NCI-H1436 (cell line): Measurements from ENCODE around the gene GGN.
"Not testable (repeated sequence)": the region's sequence is repeated elsewhere in the genome, so short reads cannot be mapped to it uniquely, and the experiment has no call there.

Source experiments
- DNase-seq: peaks from one replicate; lab custom pipeline; 2025; lab: John Stamatoyannopoulos, UW

GGN gene

DNA sequence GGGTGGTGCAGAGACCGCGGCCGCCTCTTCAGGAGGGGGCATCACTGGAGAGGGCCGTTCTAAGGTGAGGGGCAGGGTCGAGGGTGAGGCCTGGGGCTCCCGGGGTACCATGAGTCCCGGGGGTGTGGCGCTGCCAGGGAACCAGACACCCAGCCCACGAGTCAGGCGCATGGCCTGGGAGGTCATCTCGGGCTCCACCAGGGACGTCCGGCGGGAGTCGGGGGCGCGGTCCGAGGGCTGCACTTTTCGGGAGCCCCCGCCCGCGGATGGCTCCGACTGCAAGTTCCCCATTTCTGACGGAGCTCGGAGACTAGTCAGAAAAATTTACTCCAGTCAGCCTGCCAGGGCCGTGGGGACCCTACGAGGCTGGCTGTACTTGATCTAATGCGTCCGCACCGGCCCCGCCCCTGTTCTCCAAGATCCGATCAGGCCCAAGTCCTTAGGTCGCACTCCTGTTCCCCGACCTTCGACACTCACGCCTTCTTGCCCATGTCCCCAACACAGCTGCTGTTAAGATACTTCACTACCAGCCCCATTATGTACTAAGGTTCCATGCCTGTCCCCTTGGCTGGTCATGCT lies 774 bp downstream of the GGN start:
- DNase-seq, result no peak

DNA sequence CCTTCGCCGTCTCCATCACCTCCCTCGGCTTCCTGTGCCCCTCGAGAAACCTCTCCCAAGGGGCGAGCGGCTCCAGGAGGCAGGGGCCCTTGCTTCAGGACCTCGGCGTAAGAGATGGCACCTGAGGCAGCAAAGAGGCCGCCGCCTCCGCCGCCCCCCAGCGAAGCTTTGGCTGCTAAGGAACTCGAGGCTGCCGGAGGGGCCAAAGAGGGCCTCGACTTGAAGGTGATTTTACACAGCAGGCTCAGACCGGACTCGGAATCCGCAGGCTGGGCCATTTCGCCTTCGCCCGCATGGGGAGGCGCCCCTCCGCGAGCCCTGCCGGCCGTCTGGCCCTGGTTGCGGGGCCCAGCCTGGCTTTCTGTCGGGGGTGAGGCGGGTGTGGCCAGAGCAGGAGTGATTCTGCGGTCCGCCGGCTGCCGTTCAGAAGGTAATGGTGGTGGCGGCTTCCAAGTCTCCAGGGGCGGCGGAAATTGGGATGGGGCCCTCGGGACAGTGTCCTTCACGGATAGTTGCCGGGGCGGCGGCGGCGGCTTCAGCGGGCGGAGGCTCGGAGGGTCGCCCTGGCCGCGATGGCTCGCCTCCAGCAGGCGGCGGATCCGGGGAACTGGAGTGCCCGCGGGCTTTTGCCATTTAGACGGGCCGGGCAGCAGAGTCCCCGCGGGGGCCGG lies 1.4 kb downstream of the GGN start:
- no peak for DNase-seq

DNA sequence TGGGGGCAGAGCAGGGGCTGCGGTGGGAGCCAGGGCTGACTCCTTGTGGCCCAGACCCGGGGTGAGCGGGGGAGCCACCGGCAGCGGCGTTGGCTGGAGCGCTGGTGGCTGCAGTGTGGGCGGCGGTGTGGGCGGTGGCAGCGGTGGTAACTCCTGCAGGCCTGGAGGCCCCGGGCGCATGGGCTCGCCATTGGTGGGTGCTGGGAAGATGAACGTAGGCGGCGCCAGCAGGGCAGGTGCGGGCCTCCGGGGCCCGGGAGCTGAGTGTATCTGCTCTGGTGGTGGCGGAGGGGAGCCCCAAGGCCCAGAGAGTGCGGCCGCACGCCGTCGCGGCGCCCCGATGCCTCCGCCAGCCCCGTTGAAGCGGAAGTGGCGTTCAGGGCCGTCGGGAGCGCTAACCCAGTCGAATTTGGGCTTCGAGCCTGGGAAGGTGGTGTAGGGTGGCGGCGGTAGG lies 2.0 kb downstream of the GGN start:
- no peak for DNase-seq

DNA sequence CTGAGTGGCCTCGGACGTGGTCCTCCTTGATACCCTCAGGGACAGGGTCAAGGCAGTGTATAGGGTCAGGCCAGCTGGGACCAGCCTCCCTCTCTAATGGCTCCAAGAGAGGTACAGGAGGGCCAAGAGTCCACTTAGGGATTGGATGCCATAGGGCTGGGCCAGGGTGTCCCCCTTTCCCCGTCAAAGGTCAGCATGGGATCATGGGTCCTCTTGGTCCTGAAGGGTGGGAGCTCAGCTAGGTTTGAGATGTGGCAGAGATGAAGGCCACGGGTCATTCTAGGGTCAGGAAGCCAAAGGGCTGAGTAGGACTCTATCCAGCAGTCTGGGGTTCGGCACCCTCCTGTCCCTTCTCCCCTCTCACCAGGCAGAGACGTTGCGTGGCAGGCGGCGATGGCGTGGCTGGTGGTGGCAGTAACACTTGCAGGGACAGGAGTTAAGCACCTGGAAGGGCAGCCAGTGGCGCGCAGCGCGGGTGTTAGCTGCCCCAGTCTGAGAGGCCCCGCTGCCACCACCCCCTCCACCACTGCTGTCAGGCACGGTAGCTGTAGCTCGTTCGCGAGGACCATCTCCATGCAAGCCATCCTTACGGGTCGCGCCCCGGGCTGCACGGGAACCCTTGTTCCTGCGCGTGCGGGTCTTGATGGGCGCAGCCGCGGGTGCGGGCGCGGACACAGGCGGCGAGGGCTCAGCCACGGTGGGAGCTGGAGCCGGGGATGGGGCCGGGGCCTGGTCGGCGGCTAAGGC lies 2.6 kb downstream of the GGN start:
- DNase-seq, result no peak

DNA sequence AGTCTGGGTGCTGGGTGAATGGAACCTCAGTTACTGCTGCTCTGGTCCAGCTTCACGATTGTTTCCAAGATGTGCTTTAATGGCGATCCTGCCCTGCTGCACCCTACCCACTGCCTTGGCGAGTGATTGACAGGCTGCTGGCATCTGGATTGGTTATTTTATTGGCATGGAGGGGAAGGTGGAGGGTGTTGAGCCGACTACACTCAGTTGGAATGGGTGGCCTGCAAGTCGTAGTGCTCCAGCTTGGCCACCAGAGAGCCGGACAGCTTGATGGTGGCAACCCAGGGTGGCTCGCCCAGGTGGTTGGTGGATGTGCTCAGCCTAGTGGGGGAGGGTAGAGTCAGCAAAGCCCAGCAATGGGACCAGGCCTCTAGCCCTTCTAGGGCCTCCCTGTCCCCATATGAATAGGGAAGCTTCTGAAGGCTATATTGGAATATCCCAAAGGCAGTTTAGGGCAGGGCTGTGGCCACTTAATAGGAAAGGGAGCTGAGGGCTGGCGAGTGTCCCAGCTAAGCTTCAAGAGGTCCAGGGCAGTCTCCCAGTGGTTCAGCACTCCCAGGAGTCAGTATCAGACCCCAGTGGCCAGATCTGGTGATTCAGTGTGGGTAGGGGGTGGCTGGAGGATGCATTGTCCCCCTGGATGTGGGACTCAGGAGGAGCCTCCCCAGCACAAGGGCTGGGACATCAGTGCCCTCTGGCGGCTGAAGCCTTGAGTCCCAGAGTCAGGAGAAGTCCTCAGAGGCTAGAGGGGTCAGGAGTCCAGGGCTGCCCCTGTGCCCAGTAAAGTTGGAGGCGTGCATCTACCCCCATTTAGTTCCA lies 3.4 kb downstream of the GGN start:
- no peak for DNase-seq

DNA sequence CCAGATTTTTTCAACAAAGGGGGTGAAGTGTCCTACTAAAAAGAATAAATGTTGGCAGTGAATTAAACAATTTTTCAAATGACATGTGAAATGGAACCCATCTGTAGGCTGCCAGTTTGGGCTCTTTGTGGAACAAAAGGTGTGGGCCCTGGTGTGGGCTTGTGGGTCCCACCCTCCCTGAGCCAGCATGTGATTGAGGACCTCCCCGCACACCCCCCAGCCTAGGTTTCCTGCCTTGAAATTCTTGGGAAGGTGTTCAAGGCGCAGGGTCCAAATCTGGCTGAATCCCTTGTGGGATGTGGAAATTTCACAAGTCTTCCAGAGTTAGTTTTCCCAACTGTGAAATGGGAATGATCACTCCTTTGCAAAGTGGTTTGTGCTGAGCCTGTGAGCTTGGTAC lies 4.1 kb downstream of the GGN start:
- no peak for DNase-seq

DNA sequence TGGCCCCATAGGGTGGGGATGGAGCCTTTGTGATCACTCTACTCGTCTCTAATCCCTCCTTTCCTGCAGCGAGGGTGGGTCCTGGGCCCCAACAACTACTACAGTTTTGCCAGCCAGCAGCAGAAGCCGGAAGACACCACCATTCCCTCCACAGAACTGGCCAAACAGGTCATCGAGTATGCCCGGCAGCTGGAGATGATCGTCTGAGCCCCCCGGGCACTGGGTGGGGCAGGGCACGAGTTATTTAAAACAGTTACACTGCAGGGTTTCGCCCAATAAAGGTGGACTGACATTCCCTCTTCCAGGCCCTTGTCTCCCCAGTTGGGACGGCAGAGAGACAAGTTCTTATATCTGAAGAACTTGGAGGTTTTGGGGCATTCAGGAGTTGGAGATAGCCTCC lies 4.7 kb downstream of the GGN start:
- no peak for DNase-seq

DNA sequence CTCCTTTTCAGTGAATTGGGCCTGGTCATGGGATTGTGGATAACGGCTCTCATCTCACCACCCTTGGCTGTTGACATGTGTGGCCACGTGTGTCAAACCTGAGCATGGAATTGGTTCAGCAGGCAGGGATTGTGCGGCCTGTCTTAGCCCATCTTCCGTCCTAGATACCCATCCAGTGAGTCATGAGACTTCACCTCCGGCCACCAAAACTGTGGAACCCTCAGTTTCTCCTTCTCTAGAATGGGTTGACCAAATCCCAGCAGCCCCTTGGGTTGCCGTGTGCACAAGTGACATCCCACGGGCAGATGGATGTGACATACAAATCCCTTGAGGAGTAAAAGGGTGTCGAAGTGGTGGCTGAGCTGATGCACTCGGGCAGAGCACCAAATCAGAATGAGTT lies 6.7 kb downstream of the GGN start:
- DNase-seq, result no peak

DNA sequence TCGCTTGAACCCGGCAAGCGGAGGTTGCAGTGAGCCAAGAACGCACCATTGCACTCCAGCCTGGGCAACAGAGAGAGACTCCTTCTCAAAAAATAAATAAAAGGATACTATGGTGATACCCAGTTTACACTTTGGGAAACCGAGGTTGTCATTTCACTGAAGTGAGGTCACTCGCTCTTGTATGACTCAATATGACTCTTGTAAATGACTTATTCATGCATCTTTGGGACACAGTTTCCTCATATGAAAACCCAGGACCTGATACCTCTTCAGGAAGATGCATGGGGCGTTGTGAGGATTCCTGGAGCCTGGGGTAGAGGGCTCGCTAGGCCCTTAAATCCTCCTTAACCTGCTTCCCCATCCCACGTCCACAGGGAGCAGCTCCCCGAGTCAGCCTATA lies 9.0 kb downstream of the GGN start:
- DNase-seq, result no peak

DNA sequence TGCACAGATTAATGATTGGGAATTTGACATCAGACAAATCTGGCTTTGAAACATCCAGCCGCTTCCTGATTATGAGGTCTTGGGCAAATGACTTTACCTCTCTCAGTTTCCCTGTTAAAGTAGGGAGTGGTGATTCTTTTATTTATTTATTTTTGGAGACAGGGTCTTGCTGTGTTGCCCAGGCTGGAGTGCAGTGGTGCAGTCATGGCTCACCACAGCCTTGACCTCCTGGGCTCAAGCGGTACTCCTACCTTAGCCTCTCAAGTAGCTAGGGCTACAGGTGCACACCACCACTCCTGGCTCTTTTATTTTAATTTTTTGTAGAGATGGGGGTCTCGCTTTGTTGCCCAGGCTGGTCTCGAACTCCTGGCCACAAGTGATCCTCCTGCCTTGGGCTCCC lies 10.8 kb downstream of the GGN start:
- no peak for DNase-seq

DNA sequence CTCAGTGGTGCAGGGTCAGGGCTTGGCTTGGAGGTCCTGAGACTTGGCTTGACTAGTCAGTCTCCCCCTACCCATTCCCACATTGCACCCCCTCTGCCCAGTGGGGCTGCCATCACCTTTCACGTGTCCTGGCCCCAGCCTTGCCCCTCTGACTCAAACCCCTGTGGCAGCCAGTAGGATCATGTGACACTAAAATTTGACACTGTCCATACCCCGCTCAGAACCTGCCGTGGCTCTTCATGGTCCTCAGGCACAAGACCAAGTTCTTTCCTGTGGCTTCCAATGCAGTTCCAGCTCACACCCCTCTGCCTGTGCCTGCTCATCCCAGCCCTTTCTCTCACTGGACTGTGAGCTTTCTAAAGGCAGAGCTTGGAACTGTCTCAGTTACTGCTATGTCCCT lies 11.3 kb downstream of the GGN start:
- DNase-seq, result no peak

DNA sequence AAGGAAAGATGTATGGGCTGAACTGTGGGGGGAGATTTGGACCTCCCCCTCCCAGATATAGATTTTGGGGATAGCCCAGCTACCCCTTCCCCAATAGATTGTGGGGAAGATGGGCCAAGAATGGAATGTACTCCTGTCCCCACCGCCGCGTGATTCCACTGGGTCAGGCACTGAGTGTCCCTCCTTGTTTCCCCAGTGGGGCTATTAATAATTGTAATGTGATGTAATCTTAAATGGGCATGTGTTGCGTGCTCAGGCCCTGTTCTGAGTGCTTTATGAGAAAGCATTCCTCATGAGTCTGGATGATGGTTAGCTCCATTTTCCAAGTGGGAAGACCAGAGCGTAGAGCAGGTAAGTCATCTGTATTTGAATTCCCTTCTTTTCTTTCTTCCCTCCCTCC lies 12.1 kb downstream of the GGN start:
- DNase-seq, result no peak

DNA sequence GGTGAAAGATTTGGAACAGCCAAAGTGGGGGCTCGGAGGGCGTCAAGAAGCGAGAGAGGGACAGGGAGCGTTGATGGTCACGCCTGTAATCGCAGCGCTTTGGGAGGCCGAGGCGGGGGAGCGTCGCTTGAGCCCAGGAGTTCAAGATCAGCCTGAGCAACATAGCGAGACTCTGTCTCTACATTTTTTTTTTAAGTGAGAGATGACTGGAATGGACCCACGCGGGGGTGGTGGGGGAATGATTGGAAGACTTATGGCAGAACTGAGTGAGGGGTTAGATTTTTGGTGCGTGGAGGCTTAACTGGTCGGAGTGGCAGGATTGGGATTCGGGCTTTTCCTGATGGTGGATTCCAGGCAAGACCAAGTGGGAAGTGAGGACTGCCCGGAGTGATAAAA lies 12.7 kb downstream of the GGN start:
- no peak for DNase-seq

DNA sequence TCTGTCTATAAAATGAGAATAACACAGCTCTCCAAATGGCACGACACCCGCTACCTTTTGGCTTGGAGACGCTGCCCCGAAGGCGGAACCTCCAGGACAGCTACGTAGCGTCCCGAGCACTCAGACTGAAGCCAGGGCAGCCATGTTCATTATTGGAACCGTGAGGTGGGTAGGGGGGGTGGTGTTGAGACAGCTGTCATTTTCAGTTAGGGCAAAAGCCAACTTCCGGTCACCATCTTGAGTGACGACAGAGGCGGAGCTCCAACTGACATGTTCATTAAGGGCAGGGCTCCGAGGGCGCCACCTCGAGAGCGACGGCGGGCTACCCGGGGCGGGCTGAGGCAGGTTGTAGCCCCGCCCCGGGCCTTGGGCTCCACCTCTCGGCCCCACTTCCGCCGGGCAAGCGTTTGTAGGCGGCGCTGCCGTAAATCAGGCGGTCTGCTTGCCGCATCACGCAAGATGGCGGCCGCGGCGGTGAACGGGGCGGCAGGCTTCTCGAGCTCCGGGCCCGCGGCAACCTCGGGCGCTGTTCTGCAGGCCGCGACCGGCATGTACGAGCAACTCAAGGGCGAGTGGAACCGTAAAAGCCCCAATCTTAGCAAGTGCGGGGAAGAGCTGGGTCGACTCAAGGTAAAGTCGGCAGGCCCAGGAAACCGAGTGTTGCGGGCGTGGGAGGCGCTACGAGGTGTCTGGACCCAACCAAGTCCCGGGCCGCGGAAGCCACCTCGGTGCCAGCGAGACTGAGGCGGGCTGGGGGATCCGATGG lies 13.3 kb downstream of the GGN start, which contains the start of gene PSMD8:
PSMD8 (plus strand) TSS at position 240 of the 766 bp plus-strand sequence; CDS start at position 271, 31 bp downstream.
- peak; percentile 97 for DNase-seq

DNA sequence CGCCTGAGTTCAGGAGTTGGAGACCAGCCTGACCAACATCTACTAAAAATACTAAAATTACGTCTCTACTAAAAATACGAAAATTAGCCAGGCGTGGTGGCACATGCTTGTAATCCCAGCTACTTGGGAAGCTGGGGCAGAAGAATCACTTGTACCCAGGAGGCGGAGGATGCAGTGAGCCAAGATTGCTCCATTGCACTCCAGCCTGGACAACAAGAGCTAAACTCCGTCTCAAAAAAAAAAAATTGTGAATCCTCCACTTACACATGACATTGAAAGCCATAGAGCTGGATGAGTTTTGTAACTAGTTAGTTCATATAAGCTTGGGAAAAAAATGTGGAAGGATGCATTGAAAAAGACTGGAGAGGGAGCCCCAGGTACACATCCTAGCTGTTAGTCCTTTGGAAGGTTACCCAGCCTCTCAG lies 13.9 kb downstream of the GGN start:
- DNase-seq, result no peak

DNA sequence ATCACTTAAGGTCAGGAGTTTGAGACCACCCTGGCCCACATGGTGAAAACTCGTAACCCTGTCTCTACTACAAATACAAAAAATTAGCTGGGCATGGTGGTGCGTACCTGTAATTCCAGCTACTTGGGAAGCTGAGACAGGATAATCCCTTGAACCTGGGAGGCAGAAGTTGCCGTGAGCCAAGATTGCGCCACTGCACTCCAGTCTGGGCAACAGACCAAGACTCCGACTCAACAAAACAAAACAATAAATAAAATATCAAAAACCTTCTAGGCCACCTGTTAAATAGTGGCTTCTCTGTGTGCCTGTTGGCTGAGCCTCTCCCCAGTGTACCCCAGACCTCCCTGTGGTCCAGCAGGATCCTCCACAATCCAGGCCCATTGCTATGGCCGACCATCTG lies 16.8 kb downstream of the GGN start:
- DNase-seq, result no peak

DNA sequence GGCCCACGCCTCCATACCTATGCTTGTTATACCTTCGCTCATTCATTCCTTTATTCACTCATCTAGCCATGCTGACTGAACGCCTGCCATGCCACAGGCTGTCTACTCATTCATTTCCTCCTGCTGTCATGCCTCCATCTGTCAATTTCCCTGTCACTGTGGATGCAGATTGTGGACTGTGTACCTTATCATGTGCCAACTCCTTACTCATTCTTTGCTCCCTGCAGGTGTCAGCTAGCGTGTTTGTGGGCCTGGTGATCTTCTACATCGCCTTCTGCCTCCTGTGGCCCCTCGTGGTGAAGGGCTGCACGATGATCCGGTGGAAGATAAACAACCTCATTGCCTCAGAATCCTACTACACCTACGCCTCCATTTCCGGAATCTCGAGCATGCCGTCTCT lies 17.5 kb downstream of the GGN start:
- DNase-seq, result no peak

DNA sequence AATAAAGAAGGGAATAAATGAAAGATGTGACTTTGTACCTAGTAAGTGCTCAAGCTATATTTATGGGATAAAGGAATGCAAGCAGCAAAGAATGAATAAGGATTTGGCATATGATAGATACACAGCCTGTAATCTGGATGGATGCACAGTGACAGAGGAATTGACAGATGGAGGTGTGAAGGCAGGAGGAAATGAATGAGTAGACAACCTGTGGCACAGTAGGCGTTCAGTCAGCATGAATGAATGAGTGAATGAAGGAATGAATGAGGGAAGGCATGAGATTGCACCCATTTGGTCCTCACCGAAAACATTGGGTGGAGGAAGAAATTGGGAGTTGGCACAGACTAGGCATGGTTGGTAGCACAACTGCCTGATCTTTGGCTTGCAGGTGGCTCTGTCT lies 18.2 kb downstream of the GGN start:
- no peak for DNase-seq

DNA sequence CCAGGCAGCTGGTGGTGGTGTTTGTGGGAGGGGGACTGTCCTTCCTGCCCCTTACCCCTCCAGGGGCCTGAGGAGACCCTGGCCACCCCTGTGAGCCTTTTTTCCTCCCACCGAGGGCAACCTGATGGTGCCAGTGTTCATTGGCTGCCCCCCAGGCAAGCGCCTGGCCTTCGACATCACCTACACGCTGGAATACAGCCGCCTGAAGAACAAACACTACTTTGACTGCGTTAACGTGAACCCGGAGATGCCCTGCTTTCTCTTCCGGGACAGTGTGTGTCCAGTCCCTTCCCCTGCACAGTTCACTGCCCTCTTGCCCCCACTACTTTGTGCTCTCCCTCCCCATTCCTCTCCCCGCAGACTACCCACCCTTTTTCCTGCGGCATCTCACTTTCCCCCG lies 20.8 kb downstream of the GGN start:
- no peak for DNase-seq

DNA sequence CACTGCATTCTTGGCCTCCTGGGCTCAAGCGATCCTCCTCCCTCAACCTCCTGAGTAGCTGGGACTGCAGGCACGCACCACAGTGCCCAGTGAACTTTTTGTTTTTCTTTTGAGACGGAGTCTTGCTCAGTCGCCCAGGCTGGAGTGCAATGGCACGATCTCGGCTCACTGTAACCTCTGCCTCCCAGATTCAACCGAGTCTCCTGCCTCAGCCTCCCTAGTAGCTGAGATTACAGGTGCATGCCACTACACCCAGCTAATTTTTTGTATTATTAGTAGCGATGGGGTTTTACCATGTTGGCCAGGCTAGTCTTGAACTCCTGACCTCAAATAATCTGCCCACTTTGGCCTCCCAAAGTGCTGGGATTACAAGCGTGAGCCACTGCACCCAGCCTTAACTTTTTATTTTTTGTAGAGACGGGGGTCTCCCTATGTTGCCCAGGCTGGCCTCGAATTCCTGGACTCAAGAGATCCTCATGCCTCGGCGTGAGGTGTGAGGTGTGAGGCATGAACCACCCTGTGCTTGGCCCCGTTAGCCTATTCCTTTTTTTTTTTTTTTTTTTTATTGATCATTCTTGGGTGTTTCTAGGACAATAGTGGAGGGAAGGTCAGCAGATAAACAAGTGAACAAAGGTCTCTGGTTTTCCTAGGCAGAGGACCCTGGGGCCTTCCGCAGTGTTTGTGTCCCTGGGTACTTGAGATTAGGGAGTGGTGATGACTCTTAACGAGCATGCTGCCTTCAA lies 24.7 kb downstream of the GGN start:
- not testable (repeated sequence) for DNase-seq
